ENCODE results near the gene NUP210. TPM values are rescaled to one million over a fixed set of nuclear protein-coding genes. Genes with fewer than 3 reads are reported as not detected.

Gene NUP210
- total RNA-seq, 2 donors from 2014 or later, result 4.4 to 4.5 TPM

DNA sequence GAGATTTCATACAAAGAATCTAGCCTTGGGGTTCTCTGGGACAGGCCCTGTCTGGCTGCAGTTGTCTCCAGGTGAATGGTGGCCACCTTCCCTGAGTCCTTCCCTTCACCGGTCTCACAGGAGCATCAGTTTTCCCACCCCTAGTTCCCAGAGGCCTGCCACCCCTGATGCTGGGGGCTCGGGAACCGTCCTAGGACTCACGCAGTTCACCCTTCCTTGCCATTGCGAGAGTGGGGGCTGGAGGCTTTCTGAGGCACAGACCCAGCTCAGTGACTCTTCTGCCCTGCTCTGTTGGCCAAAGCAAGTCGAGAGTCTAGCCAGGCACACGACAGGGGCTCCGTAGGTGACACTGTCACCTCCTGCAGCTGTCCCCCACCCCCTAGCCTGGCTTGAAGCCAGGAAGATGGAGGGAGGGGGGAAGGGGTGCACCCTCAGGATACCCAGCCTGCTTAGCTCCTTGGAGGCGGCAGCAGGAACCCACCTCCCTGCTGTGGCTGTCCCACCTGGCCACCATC is 130.3 kb downstream of the NUP210 start:
- H3K36me3 ChIP-seq, result no peaks in the 10 kb centered on the region
- H3K27ac ChIP-seq, result no peak overlapping the region
- no peaks in the 10 kb centered on the region for H3K4me1 ChIP-seq
- TF ChIP-seq CTCF (IDR thresholded peaks at IDR 0.05), result no peak
- H3K9me3 ChIP-seq, result peaks cover 0 to 9% of the 10 kb centered on the region in 2 donors
- no peak for DNase-seq (ENCODE audit: low spot score)
- no peak overlapping the region for H3K4me3 ChIP-seq
- H3K27me3 ChIP-seq, result no peaks in the 10 kb centered on the region

GRCh38 chr3:13288732-13289718 is 131.1 kb downstream of the NUP210 start:
- Histone ChIP-seq H3K9me3 (peaks cover 0 to 11% of the 10 kb centered on the region in 2 donors), H3K27me3 (peaks cover 0 to 1% of the 10 kb centered on the region in 2 donors)
- DNase-seq (ENCODE audit: low spot score), result no peak

GRCh38 chr3:13287833-13288232 is 132.3 kb downstream of the NUP210 start:
- Histone ChIP-seq H3K9me3 (peaks cover 0 to 16% of the 10 kb centered on the region in 2 donors), H3K27ac (no peak overlapping the region), H3K27me3 (peaks cover 7 to 9% of the 10 kb centered on the region in 2 donors), H3K4me1 (peaks cover 0 to 5% of the 10 kb centered on the region in 2 donors), H3K4me3 (no peak overlapping the region), H3K36me3 (no peaks in the 10 kb centered on the region)
- no peak for TF ChIP-seq CTCF (IDR thresholded peaks at IDR 0.05)
- DNase-seq (ENCODE audit: low spot score), result no peak

More at GRCh38 chr3:13288732-13289718, 131.1 kb downstream of the NUP210 start:
- Histone ChIP-seq H3K27ac (no peak overlapping the region), H3K4me3 (no peak overlapping the region), H3K4me1 (no peaks in the 10 kb centered on the region), H3K36me3 (no peaks in the 10 kb centered on the region)
- no peak for TF ChIP-seq CTCF (IDR thresholded peaks at IDR 0.05)

- Histone ChIP-seq H3K27me3 (peaks cover 7 to 9% of the 10 kb centered on the region in 2 donors), H3K9me3 (peaks cover 0 to 16% of the 10 kb centered on the region in 2 donors), H3K27ac (no peak overlapping the region), H3K36me3 (no peaks in the 10 kb centered on the region), H3K4me3 (no peak overlapping the region), H3K4me1 (peaks cover 0 to 9% of the 10 kb centered on the region in 2 donors)
- DNase-seq (ENCODE audit: low spot score), result no peak
- TF ChIP-seq CTCF (IDR thresholded peaks at IDR 0.05), result no peak
Measured at GRCh38 chr3:13286873-13287272, 133.2 kb downstream of the NUP210 start.

GRCh38 chr3:13285007-13285567 is 135.0 kb downstream of the NUP210 start:
- DNase-seq (ENCODE audit: low spot score), result no peak

More at GRCh38 chr3:13285007-13285567, 135.0 kb downstream of the NUP210 start:
- Histone ChIP-seq H3K4me1 (peaks cover 0 to 9% of the 10 kb centered on the region in 2 donors), H3K9me3 (peaks cover 0 to 16% of the 10 kb centered on the region in 2 donors), H3K27me3 (peaks cover 7 to 9% of the 10 kb centered on the region in 2 donors), H3K27ac (no peak overlapping the region), H3K4me3 (no peak overlapping the region), H3K36me3 (no peaks in the 10 kb centered on the region)
- TF ChIP-seq CTCF (IDR thresholded peaks at IDR 0.05), result no peak

All from right atrium auricular region (tissue), 2 donors.